H1 (cell line): ENCODE data around the gene CCDC136. TPM values are rescaled to one million over a fixed set of nuclear protein-coding genes. Genes with fewer than 3 reads are reported as not detected.

Experiments used
- CTCF ChIA-PET: fragments of 300-600 bp; sonication (Branson Sonifier 250); formaldehyde crosslinking; loops from one replicate; lab custom pipeline; 2021; ENCODE audit not compliant: partially characterized antibody; lab: Charles Lee
- POLR2A ChIA-PET: fragments of 300-600 bp; sonication (Branson Sonifier 250); formaldehyde crosslinking; loops from one replicate; lab custom pipeline; 2021; ENCODE audit warnings: inconsistent platforms; ENCODE audit not compliant: partially characterized antibody; lab: Charles Lee
- DNase-seq, 2 experiments: peaks; one replicate each; pipeline versions ENCODE4 v3.0.0 to v3.0.0-alpha.2; 2010 to 2022; ENCODE audit warnings: low spot score in 2 of 2, low read depth in 1 of 2, mixed read lengths in 1 of 2
- FAIRE-seq: peaks from 2 replicates; lab custom pipeline; 2011; peaks lifted over from hg19 to GRCh38; lab: Jason Lieb, UNC
- H2AFZ ChIP-seq: 2 replicates; pipeline ENCODE4 v1.8.1; 2012; ENCODE audit warnings: low read length, inconsistent platforms
- H2AK5ac ChIP-seq: 2 replicates; pipeline ENCODE4 v1.6.1; 2013; ENCODE audit warnings: low read depth, low read length
- H2BK120ac ChIP-seq: replicated peaks from 2 replicates; pipeline ENCODE3; 2013; ENCODE audit warnings: low read depth, low read length, inconsistent platforms
- H2BK12ac ChIP-seq: 2 replicates; pipeline ENCODE4 v1.6.1; 2013; ENCODE audit warnings: low read depth, low read length
- H2BK15ac ChIP-seq: 2 replicates; pipeline ENCODE4 v1.6.1; 2013; ENCODE audit warnings: low read length
- H2BK20ac ChIP-seq: 2 replicates; pipeline ENCODE4 v1.6.1; 2013; ENCODE audit warnings: low read length
- H2BK5ac ChIP-seq: 2 replicates; pipeline ENCODE4 v1.6.1; 2013; ENCODE audit warnings: low read depth, low read length
- H3K14ac ChIP-seq: 2 replicates; pipeline ENCODE4 v1.6.1; 2013; ENCODE audit warnings: inconsistent platforms; ENCODE audit not compliant: insufficient read length
- H3K18ac ChIP-seq: 2 replicates; pipeline ENCODE4 v1.6.1; 2013; ENCODE audit warnings: low read length; ENCODE audit errors: extremely low read depth
- H3K23ac ChIP-seq: 2 replicates; pipeline ENCODE4 v1.6.1; 2013; ENCODE audit warnings: inconsistent platforms; ENCODE audit not compliant: insufficient read length
- H3K23me2 ChIP-seq: 2 replicates; pipeline ENCODE4 v1.6.1; 2013; ENCODE audit warnings: low read depth, low read length
- H3K27ac ChIP-seq: 2 replicates; pipeline ENCODE4 v1.6.1; 2011; ENCODE audit warnings: low read depth, low read length, inconsistent platforms
- H3K27me3 ChIP-seq, 4 experiments: replicated peaks in 1 of 4; 1 replicate in 1 of 4; 2 replicates in 3 of 4; pipeline versions ENCODE4 v1.6.1 to v1.8.1; 2011 to 2013; ENCODE audit warnings: low read length in 3 of 4, mild to moderate bottlenecking in 3 of 4, inconsistent platforms in 2 of 4, mixed read lengths in 2 of 4, moderate library complexity in 1 of 4; ENCODE audit not compliant: control insufficient read depth in 3 of 4, insufficient read depth in 3 of 4; ENCODE audit errors: extremely low read depth in 1 of 4
- H3K36me3 ChIP-seq, 4 experiments: 2 replicates each; pipeline versions ENCODE4 v1.6.1 to v1.8.1; 2011 to 2013; ENCODE audit warnings: mild to moderate bottlenecking in 4 of 4, low read length in 3 of 4, moderate library complexity in 2 of 4, control low read depth in 1 of 4, inconsistent platforms in 1 of 4; ENCODE audit not compliant: insufficient read depth in 4 of 4, control insufficient read depth in 2 of 4
- H3K4ac ChIP-seq: replicated peaks from 2 replicates; pipeline ENCODE3; 2013; ENCODE audit warnings: low read length, low read depth, mixed read lengths, inconsistent platforms; ENCODE audit not compliant: insufficient read length
- H3K4me1 ChIP-seq, 4 experiments: replicated peaks in 1 of 4; 1 replicate in 1 of 4; 2 replicates in 3 of 4; pipeline versions ENCODE4 v1.6.1 to v1.8.1; 2011 to 2013; ENCODE audit warnings: low read length in 3 of 4, inconsistent platforms in 2 of 4, mixed read lengths in 1 of 4; ENCODE audit not compliant: insufficient read depth in 4 of 4, control insufficient read depth in 3 of 4
- H3K4me2 ChIP-seq, 2 experiments: 2 replicates each; pipeline versions ENCODE4 v1.6.1 to v1.8.1; 2011 to 2013; ENCODE audit warnings: low read depth in 2 of 2, low read length in 2 of 2, control low read depth in 1 of 2, inconsistent platforms in 1 of 2, mild to moderate bottlenecking in 1 of 2; ENCODE audit not compliant: insufficient read depth in 1 of 2
- H3K4me3 ChIP-seq, 4 experiments: fragments of 200-600, 300-600 bp in 1 of 4; sonication (generic), shearing (Covaris generic), sonication (Bioruptor Twin) in 1 of 4; 2 replicates each; pipeline versions ENCODE4 v1.5.1 to v1.8.1; 2011 to 2016; ENCODE audit warnings: low read length in 4 of 4, low read depth in 3 of 4, control low read depth in 2 of 4, inconsistent platforms in 2 of 4, mild to moderate bottlenecking in 2 of 4, mixed read lengths in 1 of 4, moderate library complexity in 1 of 4; ENCODE audit not compliant: insufficient read depth in 2 of 4; ENCODE audit errors: extremely low read depth in 1 of 4
- H3K56ac ChIP-seq: replicated peaks from 2 replicates; pipeline ENCODE3; 2013; ENCODE audit warnings: low read depth, mild to moderate bottlenecking, mixed read lengths, low read length, inconsistent platforms; ENCODE audit not compliant: insufficient read length
- H3K79me1 ChIP-seq: 2 replicates; pipeline ENCODE4 v1.6.1; 2013; ENCODE audit warnings: low read depth, low read length, control low read depth
- H3K79me2 ChIP-seq, 2 experiments: 2 replicates each; pipeline versions ENCODE4 v1.6.1 to v1.8.1; 2012 to 2013; ENCODE audit warnings: low read length in 2 of 2, mild to moderate bottlenecking in 2 of 2, inconsistent platforms in 1 of 2; ENCODE audit not compliant: insufficient read depth in 2 of 2, control insufficient read depth in 1 of 2
- H3K9ac ChIP-seq, 4 experiments: replicated peaks in 1 of 4; 1 replicate in 1 of 4; 2 replicates in 3 of 4; pipeline versions ENCODE4 v1.6.1 to v1.8.1; 2011 to 2013; ENCODE audit warnings: low read depth in 3 of 4, low read length in 3 of 4, control low read depth in 2 of 4, mild to moderate bottlenecking in 2 of 4, moderate library complexity in 2 of 4, inconsistent platforms in 1 of 4; ENCODE audit errors: extremely low read depth in 1 of 4
- H3K9me3 ChIP-seq, 2 experiments: 2 replicates each; pipeline versions ENCODE4 v1.6.1 to v1.8.1; 2012 to 2013; ENCODE audit warnings: mild to moderate bottlenecking in 2 of 2, moderate library complexity in 2 of 2, control low read depth in 1 of 2, inconsistent platforms in 1 of 2, low read depth in 1 of 2, low read length in 1 of 2, mixed read lengths in 1 of 2; ENCODE audit not compliant: insufficient read depth in 2 of 2
- H4K20me1 ChIP-seq, 2 experiments: replicated peaks in 1 of 2; 2 replicates each; pipeline versions ENCODE3 to v1.8.1; 2011 to 2013; ENCODE audit warnings: inconsistent platforms in 2 of 2, low read length in 2 of 2, mild to moderate bottlenecking in 1 of 2; ENCODE audit not compliant: insufficient read depth in 2 of 2, control insufficient read depth in 1 of 2
- H4K5ac ChIP-seq: 2 replicates; pipeline ENCODE4 v1.6.1; 2013; ENCODE audit warnings: low read length, low read depth, mixed read lengths, inconsistent platforms; ENCODE audit not compliant: insufficient read length
- H4K8ac ChIP-seq: 2 replicates; pipeline ENCODE4 v1.8.0; 2013; ENCODE audit warnings: mild to moderate bottlenecking, moderate library complexity, low read length, inconsistent platforms; ENCODE audit not compliant: insufficient read depth; ENCODE audit errors: extremely low read depth
- H4K91ac ChIP-seq: replicated peaks from 2 replicates; pipeline ENCODE3; 2013; ENCODE audit warnings: low read length, mixed read lengths, inconsistent platforms; ENCODE audit not compliant: insufficient read length
- BACH1 ChIP-seq: IDR thresholded peaks from 2 replicates; pipeline ENCODE4 v1.6.1; 2012; ENCODE audit warnings: low read length, improper control_type of control experiment
- CHD2 ChIP-seq: IDR thresholded peaks from 2 replicates; pipeline ENCODE4 v1.6.1; 2012; ENCODE audit warnings: low read length, improper control_type of control experiment
- E2F6 ChIP-seq: IDR thresholded peaks from 2 replicates; pipeline ENCODE4 v1.6.1; 2012; ENCODE audit warnings: inconsistent platforms
- EZH2 ChIP-seq: fragments of 200-600 bp; sonication (generic); IDR thresholded peaks from 2 replicates; pipeline ENCODE4 v1.7.1; 2012; ENCODE audit warnings: low read depth, mild to moderate bottlenecking, moderate library complexity, low read length, inconsistent platforms; ENCODE audit not compliant: severe bottlenecking
- GABPA ChIP-seq: IDR thresholded peaks from 2 replicates; pipeline ENCODE4 v1.6.1; 2011; ENCODE audit warnings: mild to moderate bottlenecking, low read length, moderate library complexity, borderline replicate concordance; ENCODE audit not compliant: insufficient read depth
- KDM5A ChIP-seq: fragments of 200-600 bp; IDR thresholded peaks from 2 replicates; pipeline ENCODE4 v1.7.1; 2012; ENCODE audit warnings: mild to moderate bottlenecking, low read length, inconsistent platforms, mixed read lengths
- POLR2AphosphoS5 ChIP-seq: IDR thresholded peaks from 2 replicates; pipeline ENCODE4 v1.6.1; 2011; ENCODE audit warnings: low read depth, low read length
- SUZ12 ChIP-seq: fragments of 200-600 bp; sonication (generic); IDR thresholded peaks from 2 replicates; pipeline ENCODE4 v1.6.1; 2012; ENCODE audit warnings: mild to moderate bottlenecking, inconsistent platforms, low read length, moderate library complexity, mixed read lengths
- TEAD4 ChIP-seq: IDR thresholded peaks from 2 replicates; pipeline ENCODE4 v1.6.1; 2012; ENCODE audit warnings: low read depth, low read length, inconsistent platforms, mixed read lengths
- YY1 ChIP-seq: IDR thresholded peaks from 2 replicates; pipeline ENCODE4 v1.6.1; 2011; ENCODE audit warnings: low read depth, mild to moderate bottlenecking, low read length
- WGBS, 2 experiments: shearing (Covaris generic) in 1 of 2; methylation state at CpG; one replicate each; pipeline versions ENCODE4 v1.1.6 to v1.1.7; 2013 to 2015; ENCODE audit warnings: low lambda C conversion rate in 2 of 2, mixed read lengths in 2 of 2, inconsistent platforms in 1 of 2, low coverage in 1 of 2, missing lambda C conversion rate in 1 of 2; ENCODE audit not compliant: insufficient replicate concordance in 2 of 2, insufficient coverage in 1 of 2, insufficient read length in 1 of 2; ENCODE audit errors: extremely low coverage in 1 of 2, missing lambda C conversion rate in 1 of 2; 5-methylcytosine and 5-hydroxymethylcytosine counted together
- polyA plus RNA-seq, 7 experiments: library from polyadenylated mRNA; depleted of rRNA in 3 of 7; stranded (reverse) in 5 of 7; unstranded in 2 of 7; fragments of >200 nt in 5 of 7; fragments of 200-250 nt in 2 of 7; gene quantifications; 1 replicate in 5 of 7; 2 replicates in 1 of 7; 4 replicates in 1 of 7; pipeline versions ENCODE4 v1.2.1 to v1.2.3, GENCODE V29; 2011 to 2013; ENCODE audit warnings: missing spikeins in 2 of 7, mixed read lengths in 2 of 7
- total RNA-seq: library from RNA; stranded (reverse); fragmentation: NEBNext Ultra II Directional; extraction: Animal tissue kit (Norgen Biotek cat#: 25700); gene quantifications from 2 replicates; pipeline ENCODE4 v1.2.1, GENCODE V29; 2021

CCDC136 gene
- total and polyA plus RNA-seq, 2 of the 8 experiments (the other 6 are each of a cell fraction or from before 2014, with no cell fraction given) = 35.6 to 47.7 TPM

- Histone ChIP-seq H2BK15ac (peak within 1 kb of the TSS; percentile 95; the same call in 1 of the 2 replicates), H3K9me3 (no peaks in the 10 kb centered on the region), H3K14ac (no peak within 1 kb of the TSS), H4K8ac (peak within 1 kb of the TSS; percentile 29; the same call in 1 of the 2 replicates), H3K4me3 (peak within 1 kb of the TSS; percentile 45 to 66 (median 57)), H3K18ac (peak within 1 kb of the TSS; percentile 96), H3K79me2 (no peaks in the 10 kb centered on the region), H3K27me3 (peaks cover 8 to 27% (median 27%) of the 10 kb centered on the region in 4 experiments; a peak in 6 of 7 replicates), H3K9ac (peak within 1 kb of the TSS in 2 of 4 experiments; percentile 4 to 33; a peak in 1 of 7 replicates), H3K79me1 (no peaks in the 10 kb centered on the region), H3K4me2 (peak within 1 kb of the TSS; percentile 99 to 100), H3K23me2 (peaks cover 24% of the 10 kb centered on the region), H2BK5ac (peak within 1 kb of the TSS; percentile 75; the same call in 1 of the 2 replicates), H2AK5ac (no peak within 1 kb of the TSS), H2BK120ac (no peak within 1 kb of the TSS), H3K36me3 (no peaks in the 10 kb centered on the region), H3K4ac (no peak within 1 kb of the TSS), H3K27ac (no peak within 1 kb of the TSS), H3K56ac (no peak within 1 kb of the TSS), H2BK12ac (peak within 1 kb of the TSS; percentile 99), H4K91ac (peak within 1 kb of the TSS; percentile 45), H2AFZ (peak within 1 kb of the TSS; percentile 90; the same call in 1 of the 2 replicates), H2BK20ac (peak within 1 kb of the TSS; percentile 93; the same call in 1 of the 2 replicates), H3K23ac (no peak within 1 kb of the TSS), H3K4me1 (peaks cover 3 to 53% (median 31%) of the 10 kb centered on the region in 4 experiments), H4K20me1 (no peaks in the 10 kb centered on the region), H4K5ac (no peak within 1 kb of the TSS)
- POLR2A ChIA-PET = interaction anchor here (1.0 to 5.7 kb wide), 11 partner anchors 9 to 339 kb away, joined by 3 to 31 read pairs (median 5); partner anchors contain the start of gene ATP6V1F
- DNase-seq (peak in 1 of 2 experiments; percentile 72), FAIRE-seq (no peak)
- CTCF ChIA-PET = interaction anchor here (1.2 to 7.6 kb wide), 9 partner anchors 11 to 49 kb away, joined by 3 to 71 read pairs (median 5); partner anchors contain the start of gene ATP6V1F
- WGBS, 2 experiments = 1% methylated on average over 34 of the region's 109 CpGs; no CpG with 5 or more reads in 1 of the 2 experiments
- TF ChIP-seq KDM5A = no peak
- TF ChIP-seq GABPA = no peak
- TF ChIP-seq E2F6 = peak; percentile 81
- no peak for TF ChIP-seq YY1
- TF ChIP-seq BACH1 = no peak
- peak; percentile 94 for TF ChIP-seq SUZ12
- no peak for TF ChIP-seq POLR2AphosphoS5
- no peak for TF ChIP-seq TEAD4
- no peak for TF ChIP-seq CHD2
- peak; percentile 91 for TF ChIP-seq EZH2
These were observed 38.7 kb downstream of the CCDC136 start, which contains the start of gene FLNC for GRCh38 chr7:128830231-128831177. TSS of gene FLNC (plus strand) at chr7:128830406. CDS start at chr7:128830638, 232 bp downstream.
